Lower leg skin (tissue), 3 donors: ENCODE results near the gene MAP4K1.

Source experiments
- CTCF ChIP-seq, 3 donors: fragments of 450-650 bp; IDR thresholded peaks; one replicate each; pipeline ENCODE4 v1.5.1; 2016; ENCODE audit warnings: antibody characterized with exemption in 3 of 3, mild to moderate bottlenecking in 3 of 3, moderate library complexity in 2 of 3
- POLR2A ChIP-seq, 2 donors: fragments of 450-650 bp; IDR thresholded peaks; one replicate each; pipeline ENCODE4 v1.6.1; 2016 to 2017; ENCODE audit warnings: antibody characterized with exemption in 2 of 2, mild to moderate bottlenecking in 1 of 2, moderate library complexity in 1 of 2

- TF ChIP-seq CTCF (IDR thresholded peaks at IDR 0.05) (no peak), POLR2A (IDR thresholded peaks at IDR 0.05) (no peak)
These were observed 24.4 kb upstream of the MAP4K1 start for GRCh38 chr19:38642176-38642575.
